Astrocyte (in vitro differentiated cells and primary cell): ENCODE results near the gene PVALEF.

Source experiments
- CTCF ChIP-seq: IDR thresholded peaks from 2 replicates; pipeline ENCODE4 v1.5.1; 2011; ENCODE audit warnings: low read depth, mild to moderate bottlenecking, inconsistent platforms, low read length, moderate library complexity; ENCODE audit not compliant: insufficient read depth
- EZH2 ChIP-seq: IDR thresholded peaks from 2 replicates; pipeline ENCODE4 v1.6.1; 2012; ENCODE audit warnings: mild to moderate bottlenecking, low read length, inconsistent platforms; ENCODE audit not compliant: insufficient read depth

GRCh38 chr17:81210868-81211267 is 45.6 kb downstream of the PVALEF start:
- TF ChIP-seq CTCF (no peak), EZH2 (no peak)
